Loucy (cell line): ENCODE data around the gene FCHSD2.

Experiments
- H2AFZ ChIP-seq: fragments of 200-600 bp; sonication (generic); 2 replicates; pipeline ENCODE4 v1.6.0; 2016; ENCODE audit warnings: antibody characterized with exemption, mild to moderate bottlenecking, low read length, moderate library complexity
- H3F3A ChIP-seq: fragments of 200-600 bp; 2 replicates; pipeline ENCODE4 v1.6.0; 2016; ENCODE audit warnings: antibody characterized with exemption, low read depth, mild to moderate bottlenecking
- H3K27me3 ChIP-seq: fragments of 200-600 bp; sonication (generic); 2 replicates; pipeline ENCODE4 v1.6.1; 2014; ENCODE audit warnings: low read length, mild to moderate bottlenecking; ENCODE audit not compliant: insufficient read depth, poor library complexity, severe bottlenecking
- H3K36me3 ChIP-seq: fragments of 200-600 bp; sonication (generic); 2 replicates; pipeline ENCODE4 v1.6.1; 2016; ENCODE audit warnings: low read length; ENCODE audit not compliant: insufficient read depth
- H3K4me1 ChIP-seq: fragments of 200-600 bp; sonication (generic); 2 replicates; pipeline ENCODE4 v1.5.1; 2014; ENCODE audit warnings: low read length, mild to moderate bottlenecking; ENCODE audit not compliant: insufficient read depth, poor library complexity, severe bottlenecking
- H3K4me2 ChIP-seq: fragments of 200-600 bp; sonication (generic); 2 replicates; pipeline ENCODE4 v1.6.0; 2014; ENCODE audit warnings: antibody characterized with exemption, low read length, low read depth, mild to moderate bottlenecking; ENCODE audit not compliant: poor library complexity, severe bottlenecking
- H3K4me3 ChIP-seq: fragments of 200-600 bp; sonication (generic); 2 replicates; pipeline ENCODE4 v1.5.1; 2014; ENCODE audit warnings: low read length, mild to moderate bottlenecking, mixed read lengths; ENCODE audit not compliant: poor library complexity, severe bottlenecking
- H3K79me2 ChIP-seq: fragments of 200-600 bp; sonication (generic); 2 replicates; pipeline ENCODE4 v1.6.1; 2014; ENCODE audit warnings: low read length; ENCODE audit not compliant: insufficient read depth
- H3K9ac ChIP-seq: fragments of 200-600 bp; sonication (generic); 2 replicates; pipeline ENCODE4 v1.6.0; 2014; ENCODE audit warnings: mild to moderate bottlenecking, low read depth, low read length, moderate library complexity; ENCODE audit not compliant: poor library complexity, severe bottlenecking
- H3K9me2 ChIP-seq: fragments of 200-600 bp; sonication (generic); replicated peaks from 2 replicates; pipeline ENCODE4 v1.6.1; 2016; ENCODE audit warnings: low read depth, low read length, mixed read lengths
- H3K9me3 ChIP-seq: fragments of 200-600 bp; sonication (generic); 2 replicates; pipeline ENCODE4 v1.6.1; 2014; ENCODE audit warnings: mild to moderate bottlenecking, antibody characterized with exemption, low read length, low read depth; ENCODE audit not compliant: insufficient read depth
- H4K20me1 ChIP-seq: fragments of 200-600 bp; sonication (generic); 2 replicates; pipeline ENCODE4 v1.6.0; 2014; ENCODE audit warnings: antibody characterized with exemption, low read length, mild to moderate bottlenecking; ENCODE audit not compliant: insufficient read depth, poor library complexity, severe bottlenecking
- CTCF ChIP-seq: fragments of 200-600 bp; sonication (generic); conservative IDR thresholded peaks from 2 replicates; pipeline ENCODE4 v1.5.1; 2014; ENCODE audit warnings: mild to moderate bottlenecking, antibody characterized with exemption, low read length
- EZH2phosphoT487 ChIP-seq: fragments of 200-600 bp; IDR thresholded peaks from 2 replicates; pipeline ENCODE4 v1.6.1; 2018; ENCODE audit warnings: antibody characterized with exemption, mild to moderate bottlenecking, moderate library complexity, borderline replicate concordance

FCHSD2 gene

GRCh38 chr11:73055002-73055401 lies 87.1 kb downstream of the FCHSD2 start:
- no peak overlapping the region for H3K4me3 ChIP-seq
- H3K79me2 ChIP-seq: peaks cover 96% of the 10 kb centered on the region
- no peak overlapping the region for H3K4me2 ChIP-seq
- H3K4me1 ChIP-seq: peaks cover 5% of the 10 kb centered on the region
- peaks cover 71% of the 10 kb centered on the region for H4K20me1 ChIP-seq
- H2AFZ ChIP-seq: no peak overlapping the region
- H3K9ac ChIP-seq: no peak overlapping the region
- no peaks in the 10 kb centered on the region for H3K27me3 ChIP-seq
- no peaks in the 10 kb centered on the region for H3K9me3 ChIP-seq
- H3K36me3 ChIP-seq: peaks cover 8% of the 10 kb centered on the region; the same call in 1 of the 2 replicates
- TF ChIP-seq CTCF (no peak), EZH2phosphoT487 (no peak)
- H3K9me2 ChIP-seq: no peaks in the 10 kb centered on the region
- H3F3A ChIP-seq: no peaks in the 10 kb centered on the region

GRCh38 chr11:73053964-73054363 lies 88.2 kb downstream of the FCHSD2 start:
- H3K9me2 ChIP-seq: no peaks in the 10 kb centered on the region
- H3K36me3 ChIP-seq: peaks cover 8% of the 10 kb centered on the region; the same call in 1 of the 2 replicates
- peaks cover 93% of the 10 kb centered on the region for H3K79me2 ChIP-seq
- no peak overlapping the region for H2AFZ ChIP-seq
- no peaks in the 10 kb centered on the region for H3K9me3 ChIP-seq
- H3K4me3 ChIP-seq: no peak overlapping the region
- H3F3A ChIP-seq: no peaks in the 10 kb centered on the region
- H4K20me1 ChIP-seq: peaks cover 67% of the 10 kb centered on the region
- peaks cover 12% of the 10 kb centered on the region for H3K4me1 ChIP-seq
- H3K27me3 ChIP-seq: no peaks in the 10 kb centered on the region
- H3K4me2 ChIP-seq: no peak overlapping the region
- H3K9ac ChIP-seq: no peak overlapping the region
- TF ChIP-seq CTCF (no peak), EZH2phosphoT487 (no peak)

- Histone ChIP-seq H3K79me2 (peaks cover 88% of the 10 kb centered on the region), H3K9me2 (no peaks in the 10 kb centered on the region), H3K36me3 (peaks cover 3% of the 10 kb centered on the region; the same call in 1 of the 2 replicates), H4K20me1 (peaks cover 68% of the 10 kb centered on the region), H2AFZ (no peak overlapping the region), H3K4me2 (peak overlapping the region; percentile 48), H3F3A (no peaks in the 10 kb centered on the region), H3K4me1 (peaks cover 26% of the 10 kb centered on the region), H3K27me3 (no peaks in the 10 kb centered on the region), H3K9ac (no peak overlapping the region), H3K4me3 (no peak overlapping the region), H3K9me3 (no peaks in the 10 kb centered on the region)
- TF ChIP-seq EZH2phosphoT487 (no peak), CTCF (no peak)
These were observed 93.7 kb downstream of the FCHSD2 start for GRCh38 chr11:73048446-73048845.
